K562 (cell line): Measurements from ENCODE around the gene NMNAT1. TPM values are rescaled to one million over a fixed set of nuclear protein-coding genes. Genes with fewer than 3 reads are reported as not detected.

Experiments
- ATAC-seq: fragments of 200-7000 bp; cut with Tn5 transposase; 3 replicates; pipeline ENCODE4 v1.9.1; 2020; ENCODE audit warnings: moderate library complexity
- BruUV-seq: library from RNA; stranded (reverse); fragments of 400-500 nt; replicated peaks from 2 replicates; lab custom pipeline; 2021; lab: Mats Ljungman, UMichigan
- CTCF ChIA-PET: fragments of 300-600 bp; formaldehyde crosslinking; extraction: SDS; loops from one replicate; lab custom pipeline; 2021; ENCODE audit warnings: low intra/inter-chr PET ratio; lab: Yijun Ruan, JAX
- POLR2A ChIA-PET: fragments of 300-600, 350-650 bp; sonication (Branson Sonifier 250); formaldehyde crosslinking; extraction: SDS; loops from one replicate; lab custom pipeline; 2021; ENCODE audit warnings: antibody characterized with exemption, inconsistent platforms; lab: Yijun Ruan, JAX
- DNase-seq, 4 experiments: peaks; one replicate each; pipeline versions ENCODE4 v3.0.0 to v3.0.0-alpha.2; 2011 to 2018; ENCODE audit warnings: low spot score in 3 of 4, mixed read lengths in 3 of 4; ENCODE audit errors: extremely low read depth in 1 of 4
- FAIRE-seq: peaks from 2 replicates; lab custom pipeline; 2011; peaks lifted over from hg19 to GRCh38; lab: Jason Lieb, UNC
- H2AFZ ChIP-seq: 2 replicates; pipeline ENCODE4 v1.6.0; 2011; ENCODE audit warnings: low read depth, low read length, control low read depth, inconsistent platforms
- H3K27ac ChIP-seq: fragments of 200-600 bp; 3 replicates; pipeline ENCODE4 v1.8.0; 2011; ENCODE audit warnings: low read depth, mild to moderate bottlenecking, control low read depth, inconsistent platforms, low read length, moderate library complexity, mixed read lengths; ENCODE audit errors: extremely low read depth
- H3K27me3 ChIP-seq, 2 experiments: fragments of 300-600 bp in 1 of 2; 2 replicates in 1 of 2; 3 replicates in 1 of 2; pipeline versions ENCODE4 v1.6.0 to v1.8.0; 2011; ENCODE audit warnings: inconsistent platforms in 2 of 2, low read length in 2 of 2, mild to moderate bottlenecking in 1 of 2, mixed read lengths in 1 of 2, moderate library complexity in 1 of 2; ENCODE audit not compliant: control insufficient read depth in 2 of 2, insufficient read depth in 2 of 2
- H3K36me3 ChIP-seq: fragments of 300-600 bp; 3 replicates; pipeline ENCODE4 v1.8.0; 2011; ENCODE audit warnings: mild to moderate bottlenecking, low read length, inconsistent platforms; ENCODE audit not compliant: control insufficient read depth, insufficient read depth
- H3K4me1 ChIP-seq, 2 experiments: fragments of 200-600 bp in 1 of 2; replicated peaks in 1 of 2; 2 replicates in 1 of 2; 3 replicates in 1 of 2; pipeline versions ENCODE4 v1.5.1 to v1.8.0; 2011; ENCODE audit warnings: inconsistent platforms in 2 of 2, low read length in 2 of 2, mild to moderate bottlenecking in 1 of 2, mixed read lengths in 1 of 2, moderate library complexity in 1 of 2; ENCODE audit not compliant: control insufficient read depth in 2 of 2, insufficient read depth in 2 of 2
- H3K4me2 ChIP-seq: 2 replicates; pipeline ENCODE4 v1.6.1; 2011; ENCODE audit warnings: low read length, control low read depth, inconsistent platforms, mixed read lengths; ENCODE audit not compliant: insufficient read depth
- H3K4me3 ChIP-seq: fragments of 200-600 bp; sonication (generic), shearing (Covaris generic); 2 replicates; pipeline ENCODE4 v1.5.1; 2016; ENCODE audit warnings: control low read depth, inconsistent platforms
- H3K79me2 ChIP-seq: fragments of 200-600 bp; 3 replicates; pipeline ENCODE4 v1.8.0; 2011; ENCODE audit warnings: low read length, inconsistent platforms; ENCODE audit not compliant: control insufficient read depth, insufficient read depth
- H3K9ac ChIP-seq, 2 experiments: 2 replicates each; pipeline versions ENCODE4 v1.6.0 to v1.6.1; 2011; ENCODE audit warnings: low read depth in 2 of 2, low read length in 2 of 2, control low read depth in 1 of 2, inconsistent platforms in 1 of 2, mild to moderate bottlenecking in 1 of 2, mixed read lengths in 1 of 2; ENCODE audit not compliant: insufficient read depth in 1 of 2
- H3K9me1 ChIP-seq: one replicate; pipeline ENCODE4 v1.6.0; 2011; ENCODE audit warnings: inconsistent platforms, mild to moderate bottlenecking, low read length, moderate library complexity; ENCODE audit not compliant: control insufficient read depth, insufficient read depth
- H3K9me3 ChIP-seq: replicated peaks from 2 replicates; pipeline ENCODE4 v1.5.1; 2011; ENCODE audit warnings: low read depth, low read length, inconsistent platforms; ENCODE audit not compliant: control insufficient read depth, insufficient read depth
- H4K20me1 ChIP-seq: replicated peaks from 2 replicates; pipeline ENCODE4 v1.6.1; 2011; ENCODE audit warnings: low read length, inconsistent platforms, mixed read lengths; ENCODE audit not compliant: control insufficient read depth, insufficient read depth
- ARID3B ChIP-seq: fragments of 250-450 bp; sonication (Bioruptor Pico); IDR thresholded peaks from 2 replicates; pipeline ENCODE4 v1.4.0; 2020; ENCODE audit warnings: borderline replicate concordance
- MCM3 ChIP-seq: fragments of 450-650 bp; IDR thresholded peaks from 2 replicates; pipeline ENCODE4 v1.6.1; 2016
- MTF1 ChIP-seq: fragments of 250-450 bp; sonication (Bioruptor Pico); IDR thresholded peaks from 2 replicates; pipeline ENCODE4 v1.9.0; 2021; ENCODE audit warnings: moderate library complexity, mild to moderate bottlenecking, inconsistent platforms, borderline replicate concordance
- NFIX ChIP-seq: fragments of 250-450 bp; sonication (Bioruptor Pico); IDR thresholded peaks from 2 replicates; pipeline ENCODE4 v1.4.0; 2020; ENCODE audit warnings: low read depth, mild to moderate bottlenecking, moderate library complexity
- RBM14 ChIP-seq: fragments of 200-400 bp; formaldehyde crosslinking; IDR thresholded peaks from 2 replicates; pipeline ENCODE4 v1.6.1; 2018; ENCODE audit warnings: low read depth, mild to moderate bottlenecking, low read length, moderate library complexity, borderline replicate concordance; ENCODE audit not compliant: insufficient read depth
- SRSF7 ChIP-seq: fragments of 200-400 bp; formaldehyde crosslinking; optimal IDR thresholded peaks from 2 replicates; pipeline ENCODE3; 2017; ENCODE audit warnings: mild to moderate bottlenecking, low read depth, low read length
- TGIF2 ChIP-seq: sonication (generic); formaldehyde crosslinking; IDR thresholded peaks from 2 replicates; pipeline ENCODE4 v1.8.1; 2022; ENCODE audit warnings: mild to moderate bottlenecking, missing genetic modification reagents, moderate library complexity
- USF1 ChIP-seq: sonication (generic); formaldehyde crosslinking; IDR thresholded peaks from 2 replicates; pipeline ENCODE4 v1.9.0; 2022; ENCODE audit warnings: mild to moderate bottlenecking, missing genetic modification reagents
- XRCC5 ChIP-seq: fragments of 200-400 bp; formaldehyde crosslinking; IDR thresholded peaks from 2 replicates; pipeline ENCODE4 v1.6.1; 2017; ENCODE audit warnings: low read depth, mild to moderate bottlenecking, low read length
- ZBED1 ChIP-seq: IDR thresholded peaks from 2 replicates; pipeline ENCODE4 v1.6.1; 2014
- ZBTB17 ChIP-seq: fragments of 450-650 bp; formaldehyde crosslinking; IDR thresholded peaks from 2 replicates; pipeline ENCODE4 v1.4.0; 2020; ENCODE audit warnings: mild to moderate bottlenecking
- ZBTB49 ChIP-seq: sonication (generic); formaldehyde crosslinking; IDR thresholded peaks from 2 replicates; pipeline ENCODE4 v1.8.0; 2022; ENCODE audit warnings: missing genetic modification reagents, mild to moderate bottlenecking, borderline replicate concordance
- ZNF507 ChIP-seq: conservative IDR thresholded peaks from 2 replicates; pipeline ENCODE4 v1.6.1; 2017; ENCODE audit warnings: missing genetic modification characterization, missing compliant biosample characterization
- ZNF699 ChIP-seq: fragments of 250-450 bp; sonication (Bioruptor Pico); IDR thresholded peaks from 2 replicates; pipeline ENCODE4 v1.8.0; 2021; ENCODE audit warnings: mild to moderate bottlenecking, moderate library complexity; ENCODE audit not compliant: insufficient replicate concordance
- WGBS: fragments of 100-300 bp; shearing (Covaris generic); methylation state at CpG from one replicate; pipeline ENCODE4 v1.1.6; 2016; ENCODE audit warnings: low coverage, mixed read lengths; ENCODE audit not compliant: insufficient coverage; ENCODE audit errors: missing lambda C conversion rate; 5-methylcytosine and 5-hydroxymethylcytosine counted together
- in situ Hi-C: fragments of 300-500 bp; cut with MboI; formaldehyde crosslinking; loops from 4 replicates; pipeline ENCODE4 v1.15.0; 2018; ENCODE audit warnings: inconsistent platforms, mixed read lengths
- intact Hi-C: fragments of 100-400 bp; cut with micrococcal nuclease; formaldehyde crosslinking; loops from 2 replicates; pipeline ENCODE4 v1.14.2; 2022
- polyA plus RNA-seq, 8 experiments: library from polyadenylated mRNA; depleted of rRNA in 4 of 8; stranded (reverse) in 5 of 8; unstranded in 3 of 8; fragments of >200 nt; fragmentation: Nextera tagmentation in 2 of 8; fragmentation: Illumina TruSeq in 1 of 8; extraction: Ambion mirVana in 2 of 8; extraction: Trizol in 1 of 8; gene quantifications; 2 replicates each; pipeline versions ENCODE4 v1.2.1 to v1.2.3, GENCODE V29; 2011 to 2014; ENCODE audit warnings: inconsistent platforms in 1 of 8, missing spikeins in 1 of 8
- total RNA-seq, 7 experiments: library from RNA; depleted of rRNA in 6 of 7; stranded (reverse); fragments of >200 nt in 6 of 7; fragmentation: Illumina TruSeq in 2 of 7; extraction: Trizol in 2 of 7; gene quantifications; 2 replicates each; pipeline versions ENCODE4 v1.2.1 to v1.2.3, GENCODE V29; 2011 to 2021; ENCODE audit warnings: low replicate concordance in 1 of 7
- TF ChIP-seq, protein P1 (sequence below): fragments of 200-800 bp; sonication (Bioruptor generic); IDR thresholded peaks from 2 replicates; pipeline ENCODE4 v1.6.1; 2017; ENCODE audit warnings: missing genetic modification characterization, missing compliant biosample characterization

Gene NMNAT1
- total and polyA plus RNA-seq, 9 of the 15 experiments (the other 6 are each of a cell fraction or from before 2014, with no cell fraction given), result 5.1 to 14.6 (median 12.1) TPM

- in situ Hi-C loops, result no loop called here
- no peak for FAIRE-seq
- no TSS peak for BruUV-seq
Measured at GRCh38 chr1:9993561-9994075, 50.3 kb downstream of the NMNAT1 start.

More at GRCh38 chr1:9993561-9994075, 50.3 kb downstream of the NMNAT1 start:
- no peak overlapping the region for H3K9ac ChIP-seq
- POLR2A ChIA-PET, result interaction anchor here (1.4 kb wide), 2 partner anchors 10 to 12 kb away, joined by 3 to 5 read pairs; no protein-coding TSS in a partner anchor
- no peaks in the 10 kb centered on the region for H3K9me3 ChIP-seq
- H3K36me3 ChIP-seq, result no peaks in the 10 kb centered on the region
- H3K4me1 ChIP-seq, result peaks cover 0 to 12% of the 10 kb centered on the region in 2 experiments; a peak in 1 of 5 replicates
- ATAC-seq, result no peak
- TF ChIP-seq NFIX (no peak), ZBED1 (no peak), SRSF7 (no peak), ZNF507 (tag) (no peak), USF1 (CRISPR knock-in tag) (no peak), TGIF2 (no peak), ZNF699 (no peak), MCM3 (no peak), ZBTB17 (CRISPR knock-in tag) (no peak), ARID3B (CRISPR knock-in tag) (no peak), ZBTB49 (no peak), RBM14 (no peak), MTF1 (CRISPR knock-in tag) (no peak), XRCC5 (no peak)
- TF ChIP-seq, protein P1, sequence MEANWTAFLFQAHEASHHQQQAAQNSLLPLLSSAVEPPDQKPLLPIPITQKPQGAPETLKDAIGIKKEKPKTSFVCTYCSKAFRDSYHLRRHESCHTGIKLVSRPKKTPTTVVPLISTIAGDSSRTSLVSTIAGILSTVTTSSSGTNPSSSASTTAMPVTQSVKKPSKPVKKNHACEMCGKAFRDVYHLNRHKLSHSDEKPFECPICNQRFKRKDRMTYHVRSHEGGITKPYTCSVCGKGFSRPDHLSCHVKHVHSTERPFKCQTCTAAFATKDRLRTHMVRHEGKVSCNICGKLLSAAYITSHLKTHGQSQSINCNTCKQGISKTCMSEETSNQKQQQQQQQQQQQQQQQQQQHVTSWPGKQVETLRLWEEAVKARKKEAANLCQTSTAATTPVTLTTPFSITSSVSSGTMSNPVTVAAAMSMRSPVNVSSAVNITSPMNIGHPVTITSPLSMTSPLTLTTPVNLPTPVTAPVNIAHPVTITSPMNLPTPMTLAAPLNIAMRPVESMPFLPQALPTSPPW, result no peak
- CTCF ChIA-PET, result no interaction called here
- H3K27me3 ChIP-seq, result peaks cover 10 to 18% of the 10 kb centered on the region in 2 experiments; a peak in 4 of 5 replicates
- H4K20me1 ChIP-seq, result no peaks in the 10 kb centered on the region
- H2AFZ ChIP-seq, result no peak overlapping the region
- H3K4me2 ChIP-seq, result no peak overlapping the region
- no peak overlapping the region for H3K27ac ChIP-seq
- no peak overlapping the region for H3K4me3 ChIP-seq
- H3K79me2 ChIP-seq, result no peaks in the 10 kb centered on the region
- intact Hi-C loops, result no loop called here
- DNase-seq, result no peak
- no peaks in the 10 kb centered on the region for H3K9me1 ChIP-seq
- 20% methylated on average over 7 of the region's 7 CpGs for WGBS
